H9 (cell line): ENCODE data around the gene PITPNB. TPM values are rescaled to one million over a fixed set of nuclear protein-coding genes. Genes with fewer than 3 reads are reported as not detected.

ENCODE experiments used
- DNase-seq: peaks from one replicate; pipeline ENCODE4 v3.0.0-alpha.2; 2017
- H2AFZ ChIP-seq: one replicate; pipeline ENCODE4 v1.6.1; 2013; ENCODE audit warnings: mild to moderate bottlenecking, low read length, control low read depth, moderate library complexity
- H2AK5ac ChIP-seq: 2 replicates; pipeline ENCODE4 v1.6.1; 2013; ENCODE audit warnings: low read length, control low read depth, mixed read lengths; ENCODE audit not compliant: insufficient read length
- H2BK120ac ChIP-seq: one replicate; pipeline ENCODE4 v1.6.1; 2013; ENCODE audit warnings: low read depth, mild to moderate bottlenecking, low read length, control low read depth, inconsistent platforms; ENCODE audit not compliant: poor library complexity, severe bottlenecking
- H2BK12ac ChIP-seq: 2 replicates; pipeline ENCODE4 v1.6.1; 2013; ENCODE audit warnings: low read length, control low read depth, mixed read lengths, low read depth; ENCODE audit not compliant: insufficient read length
- H2BK15ac ChIP-seq: 2 replicates; pipeline ENCODE4 v1.6.1; 2013; ENCODE audit warnings: low read depth, low read length, control low read depth
- H2BK20ac ChIP-seq: one replicate; pipeline ENCODE4 v1.6.1; 2013; ENCODE audit warnings: low read depth, mild to moderate bottlenecking, low read length, control low read depth, inconsistent platforms; ENCODE audit not compliant: poor library complexity, severe bottlenecking
- H2BK5ac ChIP-seq: 2 replicates; pipeline ENCODE4 v1.6.1; 2013; ENCODE audit warnings: low read length, control low read depth, mixed read lengths; ENCODE audit not compliant: insufficient read length
- H3K14ac ChIP-seq: 2 replicates; pipeline ENCODE4 v1.6.1; 2013; ENCODE audit warnings: low read length, control low read depth; ENCODE audit not compliant: insufficient read depth
- H3K18ac ChIP-seq: 2 replicates; pipeline ENCODE4 v1.6.1; 2013; ENCODE audit warnings: low read depth, mild to moderate bottlenecking, mixed read lengths, low read length, control low read depth; ENCODE audit not compliant: insufficient read length
- H3K23ac ChIP-seq: 2 replicates; pipeline ENCODE4 v1.6.1; 2013; ENCODE audit warnings: low read length, control low read depth, mixed read lengths, low read depth; ENCODE audit not compliant: insufficient read length
- H3K23me2 ChIP-seq: 2 replicates; pipeline ENCODE4 v1.6.1; 2013; ENCODE audit warnings: low read depth, mild to moderate bottlenecking, mixed read lengths, low read length, control low read depth; ENCODE audit not compliant: insufficient read length, poor library complexity, severe bottlenecking
- H3K27ac ChIP-seq: 2 replicates; pipeline ENCODE4 v1.5.1; 2013; ENCODE audit warnings: low read length, control low read depth, mixed read lengths, low read depth; ENCODE audit not compliant: insufficient read length
- H3K27me3 ChIP-seq: 2 replicates; pipeline ENCODE4 v1.6.1; 2013; ENCODE audit warnings: low read length, control low read depth, inconsistent platforms; ENCODE audit not compliant: insufficient read depth
- H3K4ac ChIP-seq: 2 replicates; pipeline ENCODE4 v1.6.1; 2013; ENCODE audit warnings: low read depth, mild to moderate bottlenecking, control low read depth, inconsistent platforms, low read length, moderate library complexity
- H3K4me1 ChIP-seq: 2 replicates; pipeline ENCODE4 v1.6.1; 2013; ENCODE audit warnings: low read length, control low read depth, inconsistent platforms; ENCODE audit not compliant: insufficient read depth
- H3K4me2 ChIP-seq: 2 replicates; pipeline ENCODE4 v1.6.1; 2013; ENCODE audit warnings: low read length, control low read depth, mixed read lengths; ENCODE audit not compliant: insufficient read length, insufficient read depth
- H3K56ac ChIP-seq: 2 replicates; pipeline ENCODE4 v1.6.1; 2013; ENCODE audit warnings: low read depth, mild to moderate bottlenecking, mixed read lengths, low read length, control low read depth; ENCODE audit not compliant: insufficient read length
- H3K79me1 ChIP-seq: 2 replicates; pipeline ENCODE4 v1.6.1; 2013; ENCODE audit warnings: low read depth, mild to moderate bottlenecking, moderate library complexity, low read length, control low read depth, inconsistent platforms; ENCODE audit not compliant: insufficient read depth, poor library complexity, severe bottlenecking
- H3K79me2 ChIP-seq: 2 replicates; pipeline ENCODE4 v1.6.1; 2013; ENCODE audit warnings: low read length, control low read depth, inconsistent platforms; ENCODE audit not compliant: insufficient read depth
- H3K9ac ChIP-seq: 2 replicates; pipeline ENCODE4 v1.6.1; 2013; ENCODE audit warnings: low read length, control low read depth, mixed read lengths; ENCODE audit not compliant: insufficient read length; ENCODE audit errors: extremely low read depth
- H3K9me3 ChIP-seq: one replicate; pipeline ENCODE4 v1.6.1; 2013; ENCODE audit warnings: low read depth, low read length, inconsistent platforms; ENCODE audit not compliant: control insufficient read depth
- H3T11ph ChIP-seq: one replicate; pipeline ENCODE4 v1.6.1; 2013; ENCODE audit warnings: mild to moderate bottlenecking, low read length, control low read depth, inconsistent platforms
- H4K20me1 ChIP-seq: one replicate; pipeline ENCODE4 v1.6.1; 2013; ENCODE audit not compliant: control insufficient read depth, insufficient read length, insufficient read depth
- H4K5ac ChIP-seq: 2 replicates; pipeline ENCODE4 v1.6.1; 2013; ENCODE audit warnings: low read depth, mild to moderate bottlenecking, mixed read lengths, low read length, control low read depth; ENCODE audit not compliant: insufficient read length
- H4K8ac ChIP-seq: replicated peaks from 2 replicates; pipeline ENCODE4 v1.6.1; 2013; ENCODE audit warnings: low read length, control low read depth, mixed read lengths, low read depth; ENCODE audit not compliant: insufficient read length
- H4K91ac ChIP-seq: 2 replicates; pipeline ENCODE4 v1.6.1; 2013; ENCODE audit warnings: low read depth, mild to moderate bottlenecking, moderate library complexity, mixed read lengths, low read length, control low read depth; ENCODE audit not compliant: insufficient read length
- H3K27ac Mint-ChIP-seq, 3 experiments: 2 replicates in 2 of 3; 3 replicates in 1 of 3; pipeline ENCODE4 v1.8.0; 2020 to 2021; ENCODE audit warnings: mixed read lengths in 3 of 3, mild to moderate bottlenecking in 1 of 3, moderate library complexity in 1 of 3
- H3K27me3 Mint-ChIP-seq: 2 replicates; pipeline ENCODE4 v1.8.0; 2021; ENCODE audit warnings: low read depth, mild to moderate bottlenecking, moderate library complexity, mixed read lengths
- H3K36me3 Mint-ChIP-seq, 3 experiments: 2 replicates in 2 of 3; 3 replicates in 1 of 3; pipeline ENCODE4 v1.8.0; 2020 to 2021; ENCODE audit warnings: low read depth in 3 of 3, mixed read lengths in 3 of 3; ENCODE audit not compliant: insufficient read depth in 1 of 3
- H3K4me1 Mint-ChIP-seq, 2 experiments: 2 replicates each; pipeline ENCODE4 v1.8.0; 2020; ENCODE audit warnings: mixed read lengths in 2 of 2
- H3K4me3 Mint-ChIP-seq, 2 experiments: 2 replicates in 1 of 2; 3 replicates in 1 of 2; pipeline ENCODE4 v1.8.0; 2020 to 2021; ENCODE audit warnings: mild to moderate bottlenecking in 2 of 2, mixed read lengths in 2 of 2, moderate library complexity in 1 of 2
- H3K9me3 Mint-ChIP-seq, 2 experiments: 2 replicates in 1 of 2; 3 replicates in 1 of 2; pipeline ENCODE4 v1.8.0; 2020; ENCODE audit warnings: mild to moderate bottlenecking in 2 of 2, mixed read lengths in 2 of 2, moderate library complexity in 1 of 2
- WGBS: extraction: QIAGEN DNeasy Blood & Tissue Kit; methylation state at CpG from one replicate; pipeline ENCODE4 v1.1.7; 2013; ENCODE audit warnings: missing lambda C conversion rate, low lambda C conversion rate, mixed read lengths; ENCODE audit not compliant: insufficient read length; ENCODE audit errors: extremely low coverage; 5-methylcytosine and 5-hydroxymethylcytosine counted together
- total RNA-seq: library from RNA; stranded (reverse); gene quantifications from 2 replicates; pipeline ENCODE4 v1.2.1, GENCODE V29; 2021
- TF ChIP-seq, protein P1 (sequence below): fragments of 200-600 bp; sonication (generic); conservative IDR thresholded peaks from 3 replicates; pipeline ENCODE4 v1.8.0; 2021; ENCODE audit warnings: antibody characterized with exemption, mild to moderate bottlenecking

PITPNB gene
- total RNA-seq, 1 experiment from 2014 or later: 106 TPM

DNA sequence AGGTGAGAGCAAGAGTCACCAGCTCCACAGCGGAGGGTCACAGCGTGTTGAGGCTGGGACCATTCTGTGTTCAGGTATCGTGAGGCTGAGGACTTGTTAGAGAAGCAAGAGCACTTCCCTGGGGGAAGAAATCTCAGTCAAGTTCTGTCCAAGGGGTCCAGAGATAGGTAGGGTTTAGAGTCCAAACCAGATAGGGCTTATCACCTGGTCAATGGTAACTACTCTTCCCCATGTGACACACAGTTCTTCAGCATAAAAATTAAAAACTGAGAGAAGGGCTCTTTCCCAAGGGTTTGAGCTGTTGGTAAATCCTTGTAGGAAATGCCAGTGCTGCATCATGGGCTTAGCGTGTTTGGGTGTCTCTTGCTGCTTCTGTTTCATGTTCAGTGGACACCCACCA is 62.7 kb downstream of the PITPNB start:
- no peak overlapping the region for H4K5ac ChIP-seq
- H4K20me1 ChIP-seq: no peaks in the 10 kb centered on the region
- no peak overlapping the region for H3K4me3 Mint-ChIP-seq
- no peak overlapping the region for H2BK120ac ChIP-seq
- no peak overlapping the region for H3K4ac ChIP-seq
- no peak overlapping the region for H4K8ac ChIP-seq
- no peak overlapping the region for H2AK5ac ChIP-seq
- H3K18ac ChIP-seq: no peak overlapping the region
- H3K9ac ChIP-seq: no peak overlapping the region
- H2BK20ac ChIP-seq: no peak overlapping the region
- H2BK12ac ChIP-seq: no peak overlapping the region
- no CpG with 5 or more reads among the region's 4 CpGs for WGBS
- no peaks in the 10 kb centered on the region for H3K9me3 Mint-ChIP-seq
- H3K4me1 ChIP-seq: peaks cover 9% of the 10 kb centered on the region; the same call in 1 of the 2 replicates
- no peaks in the 10 kb centered on the region for H3K27me3 Mint-ChIP-seq
- TF ChIP-seq, protein P1, sequence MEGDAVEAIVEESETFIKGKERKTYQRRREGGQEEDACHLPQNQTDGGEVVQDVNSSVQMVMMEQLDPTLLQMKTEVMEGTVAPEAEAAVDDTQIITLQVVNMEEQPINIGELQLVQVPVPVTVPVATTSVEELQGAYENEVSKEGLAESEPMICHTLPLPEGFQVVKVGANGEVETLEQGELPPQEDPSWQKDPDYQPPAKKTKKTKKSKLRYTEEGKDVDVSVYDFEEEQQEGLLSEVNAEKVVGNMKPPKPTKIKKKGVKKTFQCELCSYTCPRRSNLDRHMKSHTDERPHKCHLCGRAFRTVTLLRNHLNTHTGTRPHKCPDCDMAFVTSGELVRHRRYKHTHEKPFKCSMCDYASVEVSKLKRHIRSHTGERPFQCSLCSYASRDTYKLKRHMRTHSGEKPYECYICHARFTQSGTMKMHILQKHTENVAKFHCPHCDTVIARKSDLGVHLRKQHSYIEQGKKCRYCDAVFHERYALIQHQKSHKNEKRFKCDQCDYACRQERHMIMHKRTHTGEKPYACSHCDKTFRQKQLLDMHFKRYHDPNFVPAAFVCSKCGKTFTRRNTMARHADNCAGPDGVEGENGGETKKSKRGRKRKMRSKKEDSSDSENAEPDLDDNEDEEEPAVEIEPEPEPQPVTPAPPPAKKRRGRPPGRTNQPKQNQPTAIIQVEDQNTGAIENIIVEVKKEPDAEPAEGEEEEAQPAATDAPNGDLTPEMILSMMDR: no peak
- no peak overlapping the region for H4K91ac ChIP-seq
- H3K23ac ChIP-seq: no peak overlapping the region
- no peaks in the 10 kb centered on the region for H3K79me1 ChIP-seq
- H2AFZ ChIP-seq: no peak overlapping the region
- H3K27ac ChIP-seq: no peak overlapping the region
- H3K9me3 ChIP-seq: no peaks in the 10 kb centered on the region
- peak overlapping the region in 2 of 3 experiments; percentile 3 to 79; a peak in 2 of 7 replicates for H3K27ac Mint-ChIP-seq
- H2BK5ac ChIP-seq: no peak overlapping the region
- H2BK15ac ChIP-seq: no peak overlapping the region
- no peak overlapping the region for H3T11ph ChIP-seq
- H3K23me2 ChIP-seq: no peaks in the 10 kb centered on the region
- H3K4me2 ChIP-seq: no peak overlapping the region
- H3K56ac ChIP-seq: no peak overlapping the region
- H3K27me3 ChIP-seq: no peaks in the 10 kb centered on the region
- H3K79me2 ChIP-seq: no peaks in the 10 kb centered on the region
- DNase-seq: no peak
- H3K36me3 Mint-ChIP-seq: peaks cover 18 to 73% (median 57%) of the 10 kb centered on the region in 3 experiments; a peak in 6 of 7 replicates
- H3K14ac ChIP-seq: no peak overlapping the region
- H3K4me1 Mint-ChIP-seq: peaks cover 14% of the 10 kb centered on the region in 2 experiments
